Spleen (tissue), 11 donors: ENCODE measurements around the gene PGAP3. TPM values are rescaled to one million over a fixed set of nuclear protein-coding genes. Genes with fewer than 3 reads are reported as not detected.

Experiments
- DNase-seq: peaks from one replicate; pipeline ENCODE4 v3.0.0-alpha.2; 2020
- H3K27ac ChIP-seq, 8 donors: fragments of 200-600 bp; sonication (generic) in 7 of 8; 1 replicate in 4 of 8; 2 replicates in 4 of 8; pipeline versions ENCODE4 v1.5.0 to v1.8.0; 2016 to 2021; ENCODE audit warnings: inconsistent platforms in 4 of 8, mild to moderate bottlenecking in 4 of 8, moderate library complexity in 1 of 8
- H3K27me3 ChIP-seq, 7 donors: fragments of 200-600 bp; sonication (generic) in 6 of 7; replicated peaks in 1 of 7; 1 replicate in 4 of 7; 2 replicates in 3 of 7; pipeline versions ENCODE4 v1.5.0 to v1.8.0; 2016 to 2021; ENCODE audit warnings: inconsistent platforms in 3 of 7, mild to moderate bottlenecking in 1 of 7
- H3K36me3 ChIP-seq, 6 donors: fragments of 200-600 bp; sonication (generic) in 5 of 6; 1 replicate in 4 of 6; 2 replicates in 2 of 6; pipeline versions ENCODE4 v1.5.0 to v1.8.0; 2016 to 2021; ENCODE audit warnings: inconsistent platforms in 2 of 6
- H3K4me1 ChIP-seq, 6 donors: fragments of 200-600 bp; sonication (generic) in 5 of 6; 1 replicate in 3 of 6; 2 replicates in 3 of 6; pipeline versions ENCODE4 v1.5.0 to v1.8.0; 2016 to 2021; ENCODE audit warnings: inconsistent platforms in 3 of 6
- H3K4me3 ChIP-seq, 8 donors: fragments of 200-600 bp; sonication (generic) in 7 of 8; 1 replicate in 4 of 8; 2 replicates in 4 of 8; pipeline versions ENCODE4 v1.5.0 to v1.8.0; 2016 to 2021; ENCODE audit warnings: inconsistent platforms in 4 of 8, mild to moderate bottlenecking in 4 of 8, moderate library complexity in 2 of 8
- H3K9me3 ChIP-seq, 8 donors: fragments of 200-600 bp; sonication (generic) in 7 of 8; 1 replicate in 4 of 8; 2 replicates in 4 of 8; pipeline versions ENCODE4 v1.5.0 to v1.8.0; 2016 to 2021; ENCODE audit warnings: inconsistent platforms in 4 of 8
- CTCF ChIP-seq, 11 experiments: fragments of 200-600 bp in 7 of 11; fragments of 450-650 bp in 4 of 11; sonication (generic) in 4 of 11; IDR thresholded peaks in 8 of 11; conservative IDR thresholded peaks in 3 of 11; 1 replicate in 7 of 11; 2 replicates in 4 of 11; pipeline versions ENCODE4 v1.4.0 to v1.8.0; 2016 to 2021; ENCODE audit warnings: antibody characterized with exemption in 11 of 11, inconsistent platforms in 4 of 11, mild to moderate bottlenecking in 1 of 11
- POLR2A ChIP-seq, 3 donors: fragments of 450-650 bp; IDR thresholded peaks; one replicate each; pipeline ENCODE4 v1.5.1; 2017; ENCODE audit warnings: antibody characterized with exemption in 3 of 3, mild to moderate bottlenecking in 1 of 3
- POLR2AphosphoS5 ChIP-seq, 3 donors: sonication (generic); formaldehyde crosslinking; IDR thresholded peaks; one replicate each; pipeline ENCODE4 v1.5.1; 2017; ENCODE audit warnings: antibody characterized with exemption in 3 of 3
- WGBS, 5 donors: extraction: QIAGEN DNeasy Blood & Tissue Kit in 3 of 5; methylation state at CpG; one replicate each; pipeline versions ENCODE4 v1.1.5 to v1.1.7; 2013 to 2018; 5-methylcytosine and 5-hydroxymethylcytosine counted together
- intact Hi-C: fragments of 100-400 bp; cut with DNase I; formaldehyde crosslinking; loops from one replicate; pipeline ENCODE4 v1.15.0; 2023; ENCODE audit warnings: low total_unique reads
- polyA plus RNA-seq, 3 donors: library from polyadenylated mRNA; stranded (reverse); fragments of 200-250 nt; gene quantifications; one replicate each; pipeline ENCODE4 v1.2.1, GENCODE V29; 2013
- total RNA-seq, 7 donors: library from RNA; depleted of rRNA in 3 of 7; stranded (reverse); fragments of >200 nt in 3 of 7; fragmentation: NEBNext Ultra II Directional in 4 of 7; extraction: Animal tissue kit (Norgen Biotek cat#: 25700) in 4 of 7; gene quantifications; one replicate each; pipeline versions ENCODE4 v1.1.0 to v1.2.1, GENCODE V29; 2016 to 2021
- donor health status: healthy with polysubstance abuse.
- donor health status: DM: no; HTN: no; CAD: no; lungs with moderate emphysema.
- donor health status: DM: no; HTN: no; CAD: no.
- donor health status: Bipolar disorder and iron deficiency.
- donor health status: healthy.
- donor health status: DM: no; HTN: no; CAD: no.
- donor health status: DM: yes; HTN: yes; CAD: no.

PGAP3 gene
- total and polyA plus RNA-seq, 10 donors, result 11.5 to 27.4 (median 19.5) TPM

GRCh38 chr17:39628655-39629493, 59.0 kb downstream of the PGAP3 start:
- Histone ChIP-seq H3K27me3 (peaks cover 0 to 86% (median 35%) of the 10 kb centered on the region in 7 donors), H3K9me3 (no peaks in the 10 kb centered on the region), H3K4me1 (peaks cover 0 to 38% (median 11%) of the 10 kb centered on the region in 6 donors), H3K4me3 (no peak overlapping the region), H3K27ac (no peak overlapping the region), H3K36me3 (no peaks in the 10 kb centered on the region)
- DNase-seq, result no peak
- TF ChIP-seq POLR2AphosphoS5 (IDR thresholded peaks at IDR 0.05) (no peak), CTCF (IDR thresholded peaks at IDR 0.05 in 8 of 11, conservative IDR thresholded peaks at IDR 0.05 in 3 of 11) (no peak), POLR2A (IDR thresholded peaks at IDR 0.05) (no peak)
- 71 to 81% (median 75%) methylated on average over 8 to 10 of the region's 10 CpGs for WGBS, 5 donors
- intact Hi-C loops, result loop anchor here (10.0 kb wide), 1 partner anchor 236 kb away; the partner anchor contains the start of genes IKZF3 and ZPBP2

GRCh38 chr17:39627712-39628516, 59.9 kb downstream of the PGAP3 start:
- DNase-seq, result no peak
- H3K4me3 ChIP-seq, result no peak overlapping the region

DNA sequence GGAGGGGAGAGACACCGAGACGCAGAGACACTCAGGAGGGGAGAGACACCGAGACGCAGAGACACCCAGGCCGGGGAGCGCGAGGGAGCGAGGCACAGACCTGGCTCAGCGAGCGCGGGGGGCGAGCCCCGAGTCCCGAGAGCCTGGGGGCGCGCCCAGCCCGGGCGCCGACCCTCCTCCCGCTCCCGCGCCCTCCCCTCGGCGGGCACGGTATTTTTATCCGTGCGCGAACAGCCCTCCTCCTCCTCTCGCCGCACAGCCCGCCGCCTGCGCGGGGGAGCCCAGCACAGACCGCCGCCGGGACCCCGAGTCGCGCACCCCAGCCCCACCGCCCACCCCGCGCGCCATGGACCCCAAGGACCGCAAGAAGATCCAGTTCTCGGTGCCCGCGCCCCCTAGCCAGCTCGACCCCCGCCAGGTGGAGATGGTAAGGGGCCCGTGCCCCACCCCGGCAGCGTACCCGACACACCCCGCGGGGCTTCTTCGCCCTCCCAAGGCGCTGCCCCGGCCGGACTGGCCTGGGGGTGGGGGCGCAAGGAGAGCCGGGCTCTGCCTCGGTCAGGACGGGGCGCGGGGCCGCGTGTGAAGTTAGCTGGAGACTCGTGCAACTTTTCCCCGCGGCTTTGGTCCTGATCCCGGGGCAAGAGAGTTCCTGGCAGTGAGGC, 60.7 kb downstream of the PGAP3 start:
- Histone ChIP-seq H3K27ac (no peak overlapping the region), H3K4me3 (peak overlapping the region in 5 of 8 donors; percentile 2 to 55 (median 17)), H3K4me1 (peaks cover 0 to 53% (median 24%) of the 10 kb centered on the region in 6 donors), H3K36me3 (no peaks in the 10 kb centered on the region), H3K9me3 (no peaks in the 10 kb centered on the region), H3K27me3 (peaks cover 0 to 84% (median 35%) of the 10 kb centered on the region in 7 donors)
- WGBS, 5 donors, result 7 to 15% (median 8%) methylated on average over 13 to 72 of the region's 72 CpGs
- intact Hi-C loops, result loop anchor here (10.0 kb wide), 1 partner anchor 238 kb away; the partner anchor contains the start of genes IKZF3 and ZPBP2
- no peak for TF ChIP-seq POLR2AphosphoS5 (IDR thresholded peaks at IDR 0.05)
- no peak for TF ChIP-seq CTCF (IDR thresholded peaks at IDR 0.05 in 8 of 11, conservative IDR thresholded peaks at IDR 0.05 in 3 of 11)
- no peak for TF ChIP-seq POLR2A (IDR thresholded peaks at IDR 0.05)
- peak; percentile 69 for DNase-seq

More at GRCh38 chr17:39627712-39628516, 59.9 kb downstream of the PGAP3 start:
- no peaks in the 10 kb centered on the region for H3K9me3 ChIP-seq
- 68 to 84% (median 75%) methylated on average over 13 to 16 of the region's 16 CpGs for WGBS, 5 donors
- intact Hi-C loops, result loop anchor here (10.0 kb wide), 1 partner anchor 237 kb away; the partner anchor contains the start of genes IKZF3 and ZPBP2
- peaks cover 0 to 46% (median 20%) of the 10 kb centered on the region in 6 donors for H3K4me1 ChIP-seq
- peaks cover 0 to 89% (median 35%) of the 10 kb centered on the region in 7 donors for H3K27me3 ChIP-seq
- no peak overlapping the region for H3K27ac ChIP-seq
- TF ChIP-seq POLR2A (IDR thresholded peaks at IDR 0.05) (no peak), CTCF (IDR thresholded peaks at IDR 0.05 in 8 of 11, conservative IDR thresholded peaks at IDR 0.05 in 3 of 11) (no peak), POLR2AphosphoS5 (IDR thresholded peaks at IDR 0.05) (no peak)
- no peaks in the 10 kb centered on the region for H3K36me3 ChIP-seq
